RKO (cell line): ENCODE measurements around the gene FAM171A1.
A peak's percentile ranks its signal among the peaks of the same experiment; 100 is the strongest.
"Not testable (repeated sequence)": the region's sequence is repeated elsewhere in the genome, so short reads cannot be mapped to it uniquely, and the experiment has no call there.

ENCODE experiments used
- DNase-seq: peaks from one replicate; pipeline ENCODE4 v3.0.0-alpha.2; 2016; ENCODE audit warnings: low spot score

FAM171A1 gene

DNA sequence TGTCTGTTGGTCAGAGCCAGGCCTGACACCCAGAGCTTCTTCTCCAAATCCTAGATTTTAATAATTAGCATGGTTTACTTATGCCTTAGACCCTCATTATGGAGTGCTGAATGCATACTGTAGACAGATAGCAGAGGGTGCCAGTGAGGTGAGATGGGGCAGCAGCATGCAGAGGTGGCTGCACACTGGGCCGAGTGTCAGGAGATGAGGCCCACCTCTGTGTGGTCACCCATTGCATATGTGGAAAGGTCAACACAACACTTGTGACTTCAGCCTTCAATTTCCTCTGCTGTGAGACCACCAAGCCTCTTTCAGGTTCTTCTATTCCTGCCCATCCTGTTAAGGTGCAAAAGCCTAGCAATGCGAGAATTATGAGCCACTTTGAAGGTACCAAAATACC lies 162.9 kb downstream of the FAM171A1 start:
- no peak for DNase-seq

GRCh38 chr10:15207410-15207809 lies 163.7 kb downstream of the FAM171A1 start:
- not testable (repeated sequence) for DNase-seq

DNA sequence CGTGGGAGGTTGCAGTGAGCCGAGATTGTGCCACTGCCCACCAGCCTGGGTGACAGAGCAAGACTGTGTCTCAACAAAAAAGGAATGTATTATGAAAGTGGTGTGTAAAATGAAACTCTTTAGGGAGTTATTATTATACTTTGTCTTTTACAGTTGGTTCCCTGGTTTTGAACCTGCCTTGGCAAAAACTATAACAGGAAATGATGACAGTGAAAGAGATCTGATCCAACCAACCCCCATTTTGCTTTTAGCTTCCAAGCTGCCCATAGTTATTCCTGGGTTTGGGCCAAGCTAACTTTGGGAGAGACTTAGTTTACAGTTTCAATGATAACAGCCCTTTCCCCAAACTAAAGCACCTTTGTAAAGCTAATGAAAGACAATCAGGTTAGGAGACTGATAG lies 168.4 kb downstream of the FAM171A1 start:
- DNase-seq, result no peak

GRCh38 chr10:15202301-15202621 lies 168.8 kb downstream of the FAM171A1 start:
- DNase-seq, result not testable (repeated sequence)

DNA sequence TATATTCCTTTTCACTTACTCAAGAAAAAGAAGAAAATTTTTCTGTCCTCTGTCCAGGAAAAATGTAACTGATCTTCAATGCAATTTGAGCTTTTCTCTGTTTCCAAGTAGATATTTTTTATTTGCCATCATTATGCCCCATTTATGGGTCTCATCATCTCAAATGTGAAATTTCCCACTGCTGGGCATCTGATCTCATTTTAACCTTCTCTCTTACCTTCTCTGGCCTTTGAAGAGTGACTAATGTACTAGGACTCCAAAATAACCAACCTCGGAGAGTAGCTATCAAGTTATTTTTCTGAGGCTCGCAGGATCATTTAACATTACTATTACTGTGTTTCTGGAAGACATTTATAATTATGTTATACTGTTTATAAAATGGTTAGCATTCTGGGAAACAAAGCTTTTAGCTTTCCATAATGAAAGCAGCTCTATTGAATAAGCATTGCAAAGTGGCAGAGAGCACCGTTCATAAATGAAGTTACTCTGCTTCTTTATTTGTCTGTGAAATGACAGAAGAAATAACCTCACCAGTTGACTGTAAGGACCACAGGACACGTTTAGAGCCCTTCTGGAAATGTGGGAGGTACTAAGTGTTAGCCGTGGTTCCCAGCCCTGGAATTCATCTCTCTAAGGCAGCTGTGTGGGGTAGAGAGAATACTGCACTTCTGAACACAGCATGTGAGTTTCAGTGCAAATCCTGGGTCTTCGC lies 169.3 kb downstream of the FAM171A1 start:
- DNase-seq, result no peak

DNA sequence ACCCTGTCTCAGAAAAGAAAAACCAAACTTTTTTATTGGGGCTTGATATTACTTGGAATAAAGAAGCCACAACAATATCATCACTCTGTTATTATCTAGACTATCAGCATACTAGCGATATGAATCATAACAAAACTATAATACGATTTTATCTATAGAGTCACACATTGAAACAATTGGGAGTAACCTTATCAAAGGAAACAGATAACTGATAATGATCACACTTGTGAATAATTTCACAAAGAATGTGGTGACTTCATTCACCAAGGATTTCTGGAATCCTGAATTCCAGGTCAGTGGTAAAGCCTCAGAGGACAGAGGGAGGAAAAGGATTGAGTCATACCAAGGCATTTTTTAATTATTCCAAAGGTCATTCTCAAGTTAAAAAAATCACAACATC lies 170.5 kb downstream of the FAM171A1 start:
- peak; percentile 92 for DNase-seq

- DNase-seq, result no peak
Measured at GRCh38 chr10:15197911-15198310, 173.2 kb downstream of the FAM171A1 start.

DNA sequence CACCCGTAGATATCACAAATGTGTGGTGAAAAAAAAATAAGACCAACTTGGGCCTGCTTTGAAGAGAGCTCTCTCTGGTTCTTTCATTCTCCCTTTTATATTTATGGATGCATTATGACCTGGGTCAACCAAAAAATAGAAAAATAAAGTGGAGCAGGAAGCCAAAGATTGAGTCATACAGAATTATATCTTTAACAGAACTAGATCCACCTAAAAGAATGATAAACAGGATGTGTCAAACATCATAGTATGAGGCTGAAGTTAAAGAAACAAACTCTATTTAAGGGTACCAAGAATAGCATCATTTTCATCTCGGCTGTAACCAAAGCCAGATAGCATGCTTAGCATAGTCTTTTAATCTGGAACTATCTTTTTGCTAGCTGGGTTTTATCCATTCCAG lies 173.8 kb downstream of the FAM171A1 start:
- no peak for DNase-seq

GRCh38 chr10:15196021-15196834 lies 174.9 kb downstream of the FAM171A1 start:
- DNase-seq, result no peak

- no peak for DNase-seq
Measured at GRCh38 chr10:15189133-15189885, 181.8 kb downstream of the FAM171A1 start.

DNA sequence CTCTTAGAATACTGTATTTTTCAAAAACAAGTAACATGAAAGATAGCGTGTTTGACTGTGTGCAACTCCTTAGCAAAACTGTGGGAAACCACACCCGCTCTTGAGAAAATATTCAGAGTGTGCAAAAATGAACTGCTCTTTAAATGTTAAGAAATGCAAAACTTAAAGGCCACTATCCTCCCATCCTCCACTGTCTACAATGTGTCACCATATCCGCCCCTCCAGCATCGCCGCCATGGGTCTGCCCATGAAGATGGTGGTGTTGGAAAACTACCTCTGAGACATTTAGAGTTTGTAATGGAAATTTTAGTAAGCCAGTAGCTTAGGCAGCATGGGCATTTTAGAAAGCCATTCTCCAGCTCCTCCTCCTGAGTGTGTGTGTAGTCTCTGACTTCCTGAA lies 182.5 kb downstream of the FAM171A1 start:
- no peak for DNase-seq

DNA sequence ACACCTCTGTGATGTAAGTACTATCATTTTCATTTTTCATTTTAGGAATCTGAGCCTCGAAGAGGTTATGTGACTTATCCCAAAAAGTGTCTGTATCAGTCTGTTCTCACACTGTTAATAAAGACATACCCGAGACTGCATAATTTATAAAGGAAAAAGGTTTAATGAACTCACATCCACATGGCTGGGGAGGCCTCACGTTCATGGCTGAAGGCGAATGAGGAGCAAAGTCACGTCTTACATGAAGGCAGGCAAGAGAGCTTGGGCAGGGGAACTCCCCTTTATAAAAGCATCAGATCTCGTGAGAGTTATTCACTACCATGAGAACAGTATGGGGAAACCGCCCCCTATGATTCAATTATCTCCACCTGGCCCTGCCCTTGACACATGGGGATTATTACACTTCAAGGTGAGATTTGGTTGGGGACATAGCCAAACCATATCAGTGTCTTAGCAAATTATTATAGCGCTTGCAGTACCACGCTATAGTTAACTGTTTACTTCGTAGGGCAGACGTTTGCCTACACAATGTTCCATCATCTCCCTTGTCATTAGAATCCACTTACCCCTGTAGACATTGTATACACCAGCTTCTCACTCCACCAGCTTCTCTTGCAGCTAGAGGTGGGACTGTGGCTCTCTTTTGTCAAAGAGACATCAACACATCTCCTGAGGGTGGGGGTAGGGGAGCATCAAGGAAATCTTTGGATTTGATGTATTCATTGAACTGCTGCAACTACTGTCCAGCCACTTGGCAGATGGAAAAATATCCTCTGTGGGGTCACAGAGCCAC lies 187.2 kb downstream of the FAM171A1 start:
- DNase-seq, result no peak

DNA sequence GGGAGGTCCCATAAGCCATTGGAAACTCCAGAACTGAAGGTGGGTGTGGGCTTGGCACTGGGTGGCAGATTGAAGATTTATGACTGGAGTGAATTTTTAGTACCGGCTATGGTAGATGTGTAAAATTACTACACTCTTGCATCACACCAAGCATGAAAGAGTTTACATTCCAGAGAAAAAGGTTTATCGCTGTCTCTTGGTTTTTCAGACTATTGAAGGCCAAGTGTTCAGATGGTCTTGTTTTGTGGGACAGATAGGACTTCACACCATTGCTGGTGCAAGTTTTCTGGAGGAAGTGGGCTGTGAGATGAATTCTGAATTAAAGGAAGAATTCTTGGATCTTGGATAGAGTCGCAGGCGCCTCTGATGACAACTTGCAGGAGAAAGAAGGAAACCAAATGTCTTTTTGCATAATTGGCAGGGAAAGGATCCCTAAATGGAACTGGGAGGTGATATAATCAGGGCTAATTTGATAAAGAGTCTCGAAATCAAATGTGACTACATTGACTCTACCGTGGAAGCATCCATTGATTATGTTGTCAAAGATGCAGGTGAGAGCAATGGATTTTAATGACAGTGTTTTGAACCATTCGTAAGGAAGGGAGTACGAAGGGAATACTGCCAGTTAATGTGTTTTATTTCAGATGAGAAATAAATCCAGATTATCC lies 188.4 kb downstream of the FAM171A1 start:
- DNase-seq, result no peak

GRCh38 chr10:15181576-15182156 lies 189.4 kb downstream of the FAM171A1 start:
- DNase-seq, result no peak

DNA sequence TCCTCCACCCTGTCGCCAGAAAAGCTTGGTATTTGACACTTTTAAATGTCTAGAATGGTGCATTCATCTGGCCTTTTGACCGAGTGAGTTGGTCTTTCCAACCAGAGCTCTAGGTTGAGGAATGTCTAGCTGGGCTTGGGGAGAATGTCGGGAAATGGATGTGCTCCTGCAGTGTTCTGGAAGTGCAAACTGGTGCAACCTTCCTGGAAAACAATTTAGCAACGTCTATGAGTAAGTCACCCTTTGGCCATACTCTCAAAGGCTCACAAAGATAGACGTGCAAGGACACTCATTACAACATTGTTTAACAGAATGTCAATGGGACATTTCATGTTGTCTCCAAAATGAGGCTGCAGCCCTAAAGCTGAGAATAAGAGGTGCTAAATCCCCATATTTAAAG lies 190.4 kb downstream of the FAM171A1 start:
- DNase-seq, result no peak

- no peak for DNase-seq
Measured at GRCh38 chr10:15176269-15176668, 194.8 kb downstream of the FAM171A1 start.

DNA sequence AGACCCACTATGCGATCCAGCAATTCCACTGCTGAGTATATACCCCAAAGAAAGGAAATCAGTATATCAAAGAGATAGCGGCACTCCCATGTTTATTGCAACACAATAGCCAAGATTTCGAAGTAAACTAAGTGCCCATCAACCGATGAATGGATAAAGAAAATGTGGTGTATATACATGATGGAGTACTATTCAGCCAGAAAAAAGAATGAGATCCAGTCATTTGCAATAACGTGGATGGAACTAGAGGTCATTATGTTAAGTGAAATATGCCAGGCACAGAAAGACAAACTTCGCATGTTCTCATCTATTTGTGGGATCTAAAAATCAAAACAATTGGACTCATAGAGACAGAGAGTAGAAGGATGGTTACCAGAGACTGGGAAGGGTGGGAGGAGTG lies 195.5 kb downstream of the FAM171A1 start:
- no peak for DNase-seq

DNA sequence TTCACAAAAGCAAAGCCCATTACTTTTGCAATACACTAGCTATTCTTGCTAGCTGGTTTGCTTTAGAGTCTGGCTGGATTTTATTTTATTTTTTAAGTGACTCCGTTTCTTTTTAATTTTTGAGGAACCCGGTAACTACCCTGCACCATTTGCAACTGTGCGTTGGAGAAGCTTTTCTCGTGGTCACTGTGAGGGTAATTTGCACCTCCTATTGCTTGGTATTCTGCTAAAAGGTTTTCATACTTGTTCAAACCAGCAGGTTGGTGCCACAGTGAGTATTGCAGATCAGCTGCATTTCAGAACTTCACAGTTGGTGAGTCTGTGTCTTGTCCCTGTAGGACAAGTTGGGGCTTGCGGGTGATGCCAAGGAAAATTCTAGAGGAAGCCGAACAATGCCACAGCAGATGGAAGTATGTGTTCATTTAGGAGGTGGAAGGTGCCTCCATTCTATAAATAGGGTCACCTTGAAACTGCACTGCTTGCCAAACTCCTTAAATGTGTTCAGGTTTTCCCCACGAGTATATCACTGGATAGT lies 198.7 kb downstream of the FAM171A1 start:
- no peak for DNase-seq

DNA sequence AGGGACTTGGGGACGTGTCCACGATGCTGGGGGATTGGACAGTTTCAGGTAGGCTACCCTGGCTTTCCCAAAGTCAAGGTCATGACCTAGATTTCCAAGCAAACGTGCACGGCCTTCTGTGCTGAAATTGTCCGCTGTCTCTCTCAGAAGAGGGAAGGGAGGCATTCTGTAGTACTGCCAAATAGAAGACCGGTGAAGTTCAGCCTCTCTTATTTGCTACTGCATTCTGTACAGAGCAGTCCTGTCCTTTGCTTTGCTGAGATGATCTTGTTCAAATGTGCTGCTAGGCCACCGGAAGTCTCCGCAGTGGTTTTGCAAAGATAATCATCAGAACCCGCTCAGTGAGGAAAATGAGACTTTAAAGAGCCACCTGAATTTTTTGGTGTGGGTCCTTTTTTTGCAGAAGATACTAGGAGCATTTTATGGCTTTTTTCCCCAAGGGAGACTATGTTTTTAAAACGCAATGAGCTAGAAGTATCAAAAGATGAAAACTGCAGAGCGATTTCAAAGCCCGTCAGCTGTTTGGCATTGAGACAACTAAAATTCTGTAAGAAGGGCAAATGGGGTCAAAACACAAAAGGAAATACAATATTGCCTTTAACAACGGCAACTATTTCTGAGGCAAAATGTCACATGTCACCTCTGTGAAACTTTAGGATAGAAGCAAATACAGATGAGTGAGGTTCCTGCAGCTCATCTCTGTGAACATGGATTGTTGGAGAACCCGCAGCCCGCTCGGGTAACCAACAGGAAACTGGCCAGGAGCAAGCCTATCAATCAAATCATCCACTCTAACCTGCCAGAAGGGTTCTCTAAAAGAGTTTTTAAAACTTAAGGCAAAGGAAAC lies 201.3 kb downstream of the FAM171A1 start:
- no peak for DNase-seq
